ENCODE measurements around the gene POC1B. TPM values are rescaled to one million over a fixed set of nuclear protein-coding genes. Genes with fewer than 3 reads are reported as not detected.

POC1B gene
- polyA plus RNA-seq, 1 donor from 2014 or later, result 10.0 TPM

DNA sequence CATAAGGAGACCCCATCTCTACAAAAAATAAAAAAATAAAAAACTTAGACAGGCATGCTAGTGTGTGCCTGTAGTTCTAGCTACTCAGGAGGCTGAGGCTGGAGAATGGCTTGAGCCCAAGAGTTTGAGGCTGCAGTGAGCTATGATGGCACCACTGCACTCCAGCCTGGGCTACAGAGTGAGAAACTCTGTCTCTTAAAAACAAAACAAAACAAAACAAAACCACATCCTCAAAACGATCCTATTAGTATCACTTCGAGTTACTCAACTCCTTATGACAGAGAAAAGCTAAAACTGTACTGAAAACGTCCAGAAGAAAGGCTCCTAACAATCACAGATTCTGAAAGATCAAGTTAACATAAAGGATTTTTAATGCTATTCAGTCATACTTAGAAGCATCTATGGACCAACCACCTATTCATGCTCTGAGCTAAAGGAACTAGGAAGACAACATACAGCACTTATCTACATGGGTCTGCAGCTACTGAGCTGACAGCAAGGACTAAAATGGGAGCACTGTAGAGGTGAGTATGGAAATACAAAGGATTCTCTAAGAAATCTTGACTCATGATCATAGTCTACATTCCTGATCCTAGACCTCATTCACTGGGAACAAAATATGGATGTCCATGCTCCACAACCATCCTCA lies 98.2 kb downstream of the POC1B start:
- Histone ChIP-seq H3K27me3 (ENCODE audit: insufficient read depth, low read depth, low read length) (no peaks in the 10 kb centered on the region), H3K27ac (ENCODE audit: low read length) (no peak overlapping the region), H3K9me3 (ENCODE audit: low read length) (no peaks in the 10 kb centered on the region), H3K79me2 (replicated peaks; ENCODE audit: insufficient read depth, low read length) (no peaks in the 10 kb centered on the region), H3K9ac (ENCODE audit: low read length) (no peak overlapping the region), H3F3A (ENCODE audit: insufficient read depth, low read length, poor library complexity, severe bottlenecking) (no peaks in the 10 kb centered on the region), H3K4me3 (ENCODE audit: low read length) (no peak overlapping the region), H3K36me3 (ENCODE audit: insufficient read depth, low read length) (no peaks in the 10 kb centered on the region), H3K9me2 (ENCODE audit: insufficient read depth, low read length) (no peaks in the 10 kb centered on the region), H3K4me2 (ENCODE audit: low read length) (no peak overlapping the region), H4K20me1 (ENCODE audit: insufficient read depth) (no peaks in the 10 kb centered on the region), H2AFZ (ENCODE audit: low read depth, low read length) (no peak overlapping the region)
- TF ChIP-seq, protein P1, sequence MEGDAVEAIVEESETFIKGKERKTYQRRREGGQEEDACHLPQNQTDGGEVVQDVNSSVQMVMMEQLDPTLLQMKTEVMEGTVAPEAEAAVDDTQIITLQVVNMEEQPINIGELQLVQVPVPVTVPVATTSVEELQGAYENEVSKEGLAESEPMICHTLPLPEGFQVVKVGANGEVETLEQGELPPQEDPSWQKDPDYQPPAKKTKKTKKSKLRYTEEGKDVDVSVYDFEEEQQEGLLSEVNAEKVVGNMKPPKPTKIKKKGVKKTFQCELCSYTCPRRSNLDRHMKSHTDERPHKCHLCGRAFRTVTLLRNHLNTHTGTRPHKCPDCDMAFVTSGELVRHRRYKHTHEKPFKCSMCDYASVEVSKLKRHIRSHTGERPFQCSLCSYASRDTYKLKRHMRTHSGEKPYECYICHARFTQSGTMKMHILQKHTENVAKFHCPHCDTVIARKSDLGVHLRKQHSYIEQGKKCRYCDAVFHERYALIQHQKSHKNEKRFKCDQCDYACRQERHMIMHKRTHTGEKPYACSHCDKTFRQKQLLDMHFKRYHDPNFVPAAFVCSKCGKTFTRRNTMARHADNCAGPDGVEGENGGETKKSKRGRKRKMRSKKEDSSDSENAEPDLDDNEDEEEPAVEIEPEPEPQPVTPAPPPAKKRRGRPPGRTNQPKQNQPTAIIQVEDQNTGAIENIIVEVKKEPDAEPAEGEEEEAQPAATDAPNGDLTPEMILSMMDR (IDR thresholded peaks at IDR 0.05; ENCODE audit: poor library complexity, severe bottlenecking), result no peak
- TF ChIP-seq RAD21 (conservative IDR thresholded peaks at IDR 0.05), result no peak
- no peak for TF ChIP-seq SMC3 (conservative IDR thresholded peaks at IDR 0.05; ENCODE audit: poor library complexity)
- TF ChIP-seq, protein P2, sequence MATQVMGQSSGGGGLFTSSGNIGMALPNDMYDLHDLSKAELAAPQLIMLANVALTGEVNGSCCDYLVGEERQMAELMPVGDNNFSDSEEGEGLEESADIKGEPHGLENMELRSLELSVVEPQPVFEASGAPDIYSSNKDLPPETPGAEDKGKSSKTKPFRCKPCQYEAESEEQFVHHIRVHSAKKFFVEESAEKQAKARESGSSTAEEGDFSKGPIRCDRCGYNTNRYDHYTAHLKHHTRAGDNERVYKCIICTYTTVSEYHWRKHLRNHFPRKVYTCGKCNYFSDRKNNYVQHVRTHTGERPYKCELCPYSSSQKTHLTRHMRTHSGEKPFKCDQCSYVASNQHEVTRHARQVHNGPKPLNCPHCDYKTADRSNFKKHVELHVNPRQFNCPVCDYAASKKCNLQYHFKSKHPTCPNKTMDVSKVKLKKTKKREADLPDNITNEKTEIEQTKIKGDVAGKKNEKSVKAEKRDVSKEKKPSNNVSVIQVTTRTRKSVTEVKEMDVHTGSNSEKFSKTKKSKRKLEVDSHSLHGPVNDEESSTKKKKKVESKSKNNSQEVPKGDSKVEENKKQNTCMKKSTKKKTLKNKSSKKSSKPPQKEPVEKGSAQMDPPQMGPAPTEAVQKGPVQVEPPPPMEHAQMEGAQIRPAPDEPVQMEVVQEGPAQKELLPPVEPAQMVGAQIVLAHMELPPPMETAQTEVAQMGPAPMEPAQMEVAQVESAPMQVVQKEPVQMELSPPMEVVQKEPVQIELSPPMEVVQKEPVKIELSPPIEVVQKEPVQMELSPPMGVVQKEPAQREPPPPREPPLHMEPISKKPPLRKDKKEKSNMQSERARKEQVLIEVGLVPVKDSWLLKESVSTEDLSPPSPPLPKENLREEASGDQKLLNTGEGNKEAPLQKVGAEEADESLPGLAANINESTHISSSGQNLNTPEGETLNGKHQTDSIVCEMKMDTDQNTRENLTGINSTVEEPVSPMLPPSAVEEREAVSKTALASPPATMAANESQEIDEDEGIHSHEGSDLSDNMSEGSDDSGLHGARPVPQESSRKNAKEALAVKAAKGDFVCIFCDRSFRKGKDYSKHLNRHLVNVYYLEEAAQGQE (IDR thresholded peaks at IDR 0.05; ENCODE audit: borderline replicate concordance), result no peak
- TF ChIP-seq TAF1 (IDR thresholded peaks at IDR 0.05; ENCODE audit: low read depth), result no peak

DNA sequence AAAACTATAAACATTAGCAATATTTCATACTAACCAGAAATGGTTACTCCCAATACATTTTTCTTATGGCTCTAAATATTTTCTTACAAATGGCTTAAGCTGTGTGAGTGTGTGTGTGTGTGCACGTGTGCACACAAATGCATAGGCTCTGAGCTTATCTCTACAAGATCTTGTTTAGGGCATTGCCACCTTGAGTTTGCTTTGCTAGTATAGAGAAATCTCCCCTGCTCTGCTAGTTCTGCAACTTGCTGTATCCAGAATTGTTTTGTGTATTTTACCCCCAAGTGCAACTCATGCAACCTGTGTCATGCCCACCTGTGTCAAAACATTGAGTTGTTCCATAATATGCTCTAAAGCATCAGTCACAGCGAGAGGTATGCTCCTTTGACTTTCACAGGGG lies 101.0 kb downstream of the POC1B start:
- H3K9me2 ChIP-seq (ENCODE audit: insufficient read depth, low read length), result no peaks in the 10 kb centered on the region

More for the DNA sequence above, 101.0 kb downstream of the POC1B start:
- Histone ChIP-seq H3K79me2 (replicated peaks; ENCODE audit: insufficient read depth, low read length) (no peaks in the 10 kb centered on the region), H3K36me3 (ENCODE audit: insufficient read depth, low read length) (no peaks in the 10 kb centered on the region), H3K27me3 (ENCODE audit: insufficient read depth, low read depth, low read length) (no peaks in the 10 kb centered on the region), H3F3A (ENCODE audit: insufficient read depth, low read length, poor library complexity, severe bottlenecking) (no peaks in the 10 kb centered on the region), H3K4me3 (ENCODE audit: low read length) (no peak overlapping the region), H4K20me1 (ENCODE audit: insufficient read depth) (no peaks in the 10 kb centered on the region), H3K9ac (ENCODE audit: low read length) (no peak overlapping the region), H3K4me2 (ENCODE audit: low read length) (no peak overlapping the region), H3K27ac (ENCODE audit: low read length) (no peak overlapping the region), H2AFZ (ENCODE audit: low read depth, low read length) (no peak overlapping the region), H3K9me3 (ENCODE audit: low read length) (no peaks in the 10 kb centered on the region)
- no peak for TF ChIP-seq EZH2 (IDR thresholded peaks at IDR 0.05; ENCODE audit: borderline replicate concordance, insufficient read depth, low read length, poor library complexity, severe bottlenecking)
- no peak for TF ChIP-seq RAD21 (conservative IDR thresholded peaks at IDR 0.05)
- no peak for TF ChIP-seq POLR2AphosphoS5 (IDR thresholded peaks at IDR 0.05)
- TF ChIP-seq, protein P1 (IDR thresholded peaks at IDR 0.05; ENCODE audit: poor library complexity, severe bottlenecking), result no peak
- no peak for TF ChIP-seq EP300 (conservative IDR thresholded peaks at IDR 0.05; ENCODE audit: poor library complexity, severe bottlenecking)
- no peak for TF ChIP-seq SMC3 (conservative IDR thresholded peaks at IDR 0.05; ENCODE audit: poor library complexity)
- no peak for TF ChIP-seq TAF1 (IDR thresholded peaks at IDR 0.05; ENCODE audit: low read depth)
- TF ChIP-seq, protein P2 (IDR thresholded peaks at IDR 0.05; ENCODE audit: borderline replicate concordance), result no peak
- no peak for TF ChIP-seq MXI1 (conservative IDR thresholded peaks at IDR 0.05; ENCODE audit: poor library complexity, severe bottlenecking)

All from neural cell (in vitro differentiated cells).